Putamen (tissue), 1 donor: ENCODE data around the gene HSD17B10.
"Not testable (repeated sequence)": the region's sequence is repeated elsewhere in the genome, so short reads cannot be mapped to it uniquely, and the experiment has no call there.

Source experiments
- DNase-seq: peaks from one replicate; pipeline ENCODE4 v3.0.0-alpha.2; 2016; ENCODE audit warnings: low spot score

Gene HSD17B10

DNA sequence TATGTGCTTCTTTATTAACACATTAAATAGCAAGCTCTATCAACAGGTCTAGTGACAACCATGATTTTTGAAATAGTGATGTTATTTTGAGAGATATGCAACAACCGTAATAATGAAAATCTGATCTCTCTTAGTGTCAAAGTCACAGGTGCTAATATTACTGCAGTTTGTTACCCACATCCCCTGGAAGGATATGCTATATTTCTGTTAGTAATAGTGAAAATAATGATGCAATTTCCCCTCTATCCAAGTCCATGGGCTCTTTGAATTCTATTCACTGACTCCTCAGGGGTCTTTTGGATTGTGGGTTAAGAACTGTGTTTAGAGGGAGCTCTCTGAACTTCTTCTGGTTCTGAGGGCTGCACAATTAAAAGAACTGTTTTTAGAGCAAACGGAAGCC lies 3.0 kb upstream of the HSD17B10 start:
- DNase-seq: no peak

- no peak for DNase-seq
These were observed 1.8 kb upstream of the HSD17B10 start for GRCh38 chrX:53435997-53436396.

- DNase-seq: no peak
These were observed 3.9 kb downstream of the HSD17B10 start for GRCh38 chrX:53430231-53430630.

GRCh38 chrX:53429755-53430154 lies 4.4 kb downstream of the HSD17B10 start:
- no peak for DNase-seq

- no peak for DNase-seq
These were observed 11.3 kb downstream of the HSD17B10 start, which contains the start of gene RIBC1 for GRCh38 chrX:53422861-53423306. Gene RIBC1, plus strand, starts transcription at chrX:53422873. Its CDS starts 3,404 bp downstream, at chrX:53426277.

DNA sequence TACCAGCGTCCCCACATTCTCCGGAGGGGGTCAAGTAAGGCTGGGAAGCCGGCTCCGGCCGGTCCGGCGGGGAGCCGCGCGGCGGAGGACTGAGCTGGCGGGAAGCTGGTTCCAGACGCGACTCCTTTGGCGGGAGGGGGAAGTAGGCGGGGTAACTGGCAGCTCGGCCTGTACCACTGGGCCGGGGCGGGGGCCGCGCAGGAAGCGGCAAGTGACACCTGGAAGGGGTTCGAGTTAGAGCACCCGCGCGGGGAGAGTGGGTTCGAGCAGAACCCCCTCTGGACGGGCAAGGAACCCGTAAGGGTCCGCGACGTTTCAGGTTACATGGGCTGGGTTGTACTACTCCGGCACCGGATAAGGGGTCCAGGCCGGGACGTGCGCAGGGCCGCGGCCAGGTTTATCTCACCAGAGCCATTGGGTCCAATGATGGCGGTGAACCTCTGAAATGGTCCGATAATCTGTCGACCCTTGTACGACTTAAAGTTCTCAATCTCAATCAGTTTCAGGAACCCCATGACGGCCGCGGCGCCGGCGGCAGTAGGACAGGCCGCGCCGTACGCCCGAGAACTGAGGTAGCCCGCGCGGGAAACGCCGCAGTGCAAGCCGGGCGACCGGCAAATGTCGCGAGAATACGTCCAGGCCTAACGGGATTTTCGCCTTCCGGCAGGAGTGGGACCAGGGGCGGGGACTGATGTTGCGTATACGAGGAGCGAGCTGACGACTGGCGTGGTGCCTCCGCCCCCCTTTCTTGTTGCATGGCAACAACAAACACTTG lies 11.9 kb downstream of the HSD17B10 start, which contains the start of gene SMC1A:
SMC1A (minus strand) TSS at position 569 of the 775 bp plus-strand sequence; CDS start at position 515, 54 bp downstream.
- DNase-seq: peak; percentile 90

DNA sequence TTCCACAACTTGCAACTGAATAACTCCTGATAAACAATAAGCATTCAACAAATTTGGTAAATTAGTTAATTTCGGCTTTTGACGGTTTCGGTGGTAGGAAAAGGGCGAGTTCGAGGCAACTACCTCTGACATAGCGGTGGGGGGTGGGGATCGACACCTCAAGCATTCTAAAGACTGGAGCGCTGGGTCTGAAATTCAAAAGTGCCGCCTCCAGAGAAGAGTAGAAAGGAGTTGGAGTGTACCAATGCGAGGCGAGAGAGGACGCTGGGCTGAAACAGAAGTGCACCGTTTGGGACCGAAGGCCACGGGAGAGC lies 12.4 kb downstream of the HSD17B10 start:
- DNase-seq: no peak

DNA sequence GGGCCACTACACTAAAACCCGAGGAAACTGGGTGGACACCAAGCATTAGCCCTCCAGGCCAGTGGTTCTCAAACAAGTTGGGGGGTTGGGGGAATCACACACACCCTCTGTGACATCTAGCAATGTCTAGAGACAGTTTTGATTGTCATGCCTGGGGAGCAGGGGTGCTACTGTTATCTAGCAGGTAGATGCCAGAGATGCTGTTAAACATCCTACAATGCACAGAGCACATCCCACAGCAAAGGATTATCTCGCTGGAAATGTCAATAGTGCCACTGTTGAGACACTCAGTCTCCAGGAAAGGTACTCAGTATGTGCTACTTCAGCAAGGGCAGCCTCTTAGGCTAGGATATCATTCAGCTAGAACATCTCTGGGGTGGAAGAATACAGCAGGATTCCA lies 13.0 kb downstream of the HSD17B10 start:
- DNase-seq: no peak

GRCh38 chrX:53420351-53420750 lies 13.8 kb downstream of the HSD17B10 start:
- not testable (repeated sequence) for DNase-seq

DNA sequence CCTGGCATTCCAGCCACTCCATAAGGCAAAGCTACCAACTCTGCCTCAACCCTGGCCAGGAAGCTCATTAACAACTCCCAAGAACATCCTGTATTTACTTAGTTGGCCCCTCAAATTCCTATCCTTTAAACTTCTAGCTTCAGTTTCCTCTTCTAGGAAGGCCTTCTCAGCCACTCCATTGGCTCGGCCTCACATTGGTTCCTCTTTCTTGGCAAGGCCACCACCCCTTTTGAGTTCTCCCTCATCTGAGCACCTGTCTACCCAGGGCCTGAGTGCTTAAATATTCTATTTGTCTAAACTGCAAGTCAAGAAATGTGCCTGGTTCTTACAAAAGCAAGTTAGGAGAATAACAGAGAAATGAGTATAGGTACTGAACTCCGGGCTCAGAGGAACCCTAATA lies 21.7 kb downstream of the HSD17B10 start:
- no peak for DNase-seq

- DNase-seq: no peak
These were observed 30.6 kb downstream of the HSD17B10 start for GRCh38 chrX:53403535-53403934.

- DNase-seq: no peak
These were observed 36.0 kb downstream of the HSD17B10 start for GRCh38 chrX:53398216-53398615.

DNA sequence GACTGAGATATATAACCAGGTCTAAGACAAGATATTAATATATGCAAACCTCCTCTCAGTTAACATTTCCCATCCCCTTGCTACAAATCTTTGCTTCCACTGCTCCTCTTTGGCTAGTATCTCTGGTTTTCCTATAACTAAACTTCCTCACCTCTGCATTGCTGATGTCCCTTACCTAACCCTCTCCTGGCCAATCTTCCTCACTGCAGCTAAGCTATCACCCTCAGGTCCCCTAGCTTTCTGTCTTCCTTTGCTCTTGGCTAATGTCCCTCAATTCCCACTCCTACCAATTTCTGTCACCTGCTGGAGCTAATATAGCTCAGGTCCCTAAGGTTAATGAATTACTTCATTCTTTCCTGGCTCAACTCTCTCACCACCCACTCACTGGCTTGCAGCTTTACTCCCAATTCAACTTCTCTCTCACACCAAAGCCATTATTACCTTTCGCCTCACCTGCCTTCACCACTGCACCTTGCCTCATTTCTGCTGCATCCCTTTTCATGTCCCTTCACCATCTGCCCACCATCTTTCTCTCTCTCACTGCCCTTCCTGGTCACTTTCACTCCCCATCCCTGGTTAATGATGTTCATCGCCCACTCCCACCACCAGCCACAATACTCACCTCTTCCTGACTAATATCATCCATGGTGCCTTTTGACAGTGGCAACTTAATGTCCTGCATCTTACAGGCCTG lies 38.4 kb downstream of the HSD17B10 start:
- DNase-seq: no peak

- DNase-seq: no peak
These were observed 50.6 kb downstream of the HSD17B10 start for GRCh38 chrX:53383376-53384076.
